Kidney capillary endothelial cell (primary cell): ENCODE data around the gene RPL27A.
A peak's percentile ranks its signal among the peaks of the same experiment; 100 is the strongest.

Source experiments
- DNase-seq: peaks from one replicate; pipeline ENCODE4 v3.0.0-alpha.2; 2018; ENCODE audit warnings: low spot score

RPL27A gene

DNA sequence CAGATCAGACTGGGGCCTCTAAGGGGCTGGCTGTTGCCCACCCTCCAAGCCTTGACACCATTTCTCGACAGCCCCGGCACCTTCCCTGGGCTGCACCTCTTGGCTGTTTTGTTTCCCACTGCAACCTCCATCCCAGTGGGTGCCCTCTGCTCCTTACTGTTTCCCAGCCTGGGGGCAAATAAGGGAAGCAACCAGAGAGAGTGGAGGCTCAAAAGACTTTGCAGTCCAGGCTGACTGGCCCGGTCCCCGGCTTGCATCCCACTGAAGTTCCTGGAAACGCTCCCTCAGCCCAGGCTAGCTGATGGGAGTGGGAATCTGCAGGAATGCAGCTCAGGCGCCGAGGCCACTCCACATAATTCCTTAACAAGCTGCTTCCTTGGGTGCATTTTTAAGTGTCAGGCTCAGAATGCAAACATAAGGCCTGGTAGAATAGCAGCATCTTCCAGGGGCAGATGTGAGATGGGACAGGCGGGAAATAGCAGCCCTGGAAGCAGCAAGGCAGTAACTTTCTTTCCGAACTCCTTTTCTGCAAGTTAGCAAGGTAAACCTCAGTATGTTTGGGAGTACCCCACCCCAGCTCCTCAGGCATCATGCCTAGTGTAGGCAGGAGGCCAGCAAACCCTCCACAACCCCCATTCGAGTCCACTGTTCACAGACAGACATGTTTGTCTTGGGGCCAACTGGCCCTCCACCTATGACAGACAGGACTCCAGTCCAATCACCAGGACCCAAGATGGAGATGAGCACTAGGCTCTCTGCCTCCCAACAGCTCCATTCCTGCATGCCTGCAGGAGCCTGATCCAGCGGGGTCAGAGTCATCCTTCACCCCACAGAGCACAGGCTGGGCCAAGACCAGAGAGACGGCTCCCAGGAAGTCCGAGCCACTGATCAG is 39.3 kb downstream of the RPL27A start:
- DNase-seq = no peak

DNA sequence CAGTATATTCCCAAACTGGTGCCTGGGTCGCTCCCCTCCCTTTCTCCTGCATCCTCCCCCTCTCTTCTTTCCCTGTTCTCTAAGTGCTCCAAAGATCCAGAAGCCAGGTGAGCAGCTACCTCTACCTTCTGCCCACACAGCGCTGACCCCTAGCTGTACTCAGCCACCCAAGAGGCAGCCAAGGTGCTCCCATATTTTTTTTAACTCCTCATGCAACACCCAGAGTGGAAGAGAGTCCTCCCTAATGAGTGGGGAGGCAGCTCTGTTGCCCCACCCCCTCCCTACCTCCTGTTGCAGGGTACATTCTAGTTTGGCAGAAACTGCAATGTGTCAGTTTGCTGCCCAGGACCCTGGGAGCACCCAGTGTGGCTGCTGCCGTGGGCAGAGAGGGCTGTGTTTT is 40.2 kb downstream of the RPL27A start:
- no peak for DNase-seq

DNA sequence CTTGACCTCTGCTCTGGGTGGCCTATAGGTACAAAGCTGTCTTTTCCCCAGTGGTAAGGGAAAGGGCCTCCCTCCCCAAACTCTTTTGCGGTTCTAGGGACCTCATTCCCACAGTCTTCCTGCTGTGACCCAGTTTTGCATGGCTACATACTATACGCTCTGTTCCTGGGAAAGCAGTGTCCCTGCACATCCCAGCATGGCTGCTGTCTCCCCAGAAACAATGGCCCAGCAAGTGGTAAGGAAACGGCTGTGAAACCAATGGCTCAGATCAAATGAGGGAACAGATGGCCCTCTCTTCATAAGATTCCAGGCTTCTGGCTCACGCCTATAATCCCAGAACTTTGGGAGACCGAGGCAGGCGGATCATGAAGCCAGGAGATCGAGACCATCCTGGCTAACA is 41.1 kb downstream of the RPL27A start:
- DNase-seq = no peak

GRCh38 chr11:8724682-8725081 is 42.1 kb downstream of the RPL27A start:
- no peak for DNase-seq

DNA sequence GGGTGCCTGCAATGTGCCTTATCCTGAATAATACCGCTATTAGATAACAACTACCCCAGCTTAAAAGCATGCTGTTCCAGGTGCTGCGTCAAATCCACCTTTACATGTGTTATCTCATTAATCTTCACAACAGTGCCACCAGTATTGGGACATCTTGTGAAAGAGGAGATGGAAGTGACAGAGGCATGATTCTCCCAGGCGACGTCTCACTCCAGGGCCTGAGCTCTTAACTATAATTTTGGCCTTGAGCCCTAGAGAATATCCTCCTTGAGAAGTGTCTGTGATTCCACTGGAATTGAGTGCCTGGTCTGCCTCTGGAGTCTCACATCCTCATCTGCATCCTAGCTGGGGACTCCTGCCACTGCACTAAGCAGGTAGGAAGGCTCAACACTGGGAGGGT is 43.8 kb downstream of the RPL27A start:
- no peak for DNase-seq

DNA sequence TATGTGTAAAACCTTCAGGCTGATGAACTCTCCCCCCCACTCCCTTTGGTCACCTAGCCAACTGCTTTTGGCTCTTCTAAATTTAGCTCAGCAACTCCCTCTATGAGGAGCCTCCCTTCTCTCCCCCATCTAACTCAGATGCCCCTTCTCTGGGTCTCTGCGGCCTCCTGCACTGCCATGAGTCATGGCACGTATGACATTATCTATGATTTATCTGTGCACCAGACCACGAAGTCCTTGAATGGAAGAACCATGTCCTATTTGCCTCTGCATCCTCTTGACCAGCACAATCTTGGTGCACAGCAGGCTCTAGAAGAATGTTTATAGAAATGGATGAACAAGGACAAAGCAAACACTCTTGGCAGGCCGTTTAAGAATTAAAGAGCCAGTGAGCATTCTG is 46.0 kb downstream of the RPL27A start:
- no peak for DNase-seq

GRCh38 chr11:8729067-8729466 is 46.5 kb downstream of the RPL27A start:
- no peak for DNase-seq

GRCh38 chr11:8729837-8730696 is 47.5 kb downstream of the RPL27A start:
- DNase-seq = no peak

DNA sequence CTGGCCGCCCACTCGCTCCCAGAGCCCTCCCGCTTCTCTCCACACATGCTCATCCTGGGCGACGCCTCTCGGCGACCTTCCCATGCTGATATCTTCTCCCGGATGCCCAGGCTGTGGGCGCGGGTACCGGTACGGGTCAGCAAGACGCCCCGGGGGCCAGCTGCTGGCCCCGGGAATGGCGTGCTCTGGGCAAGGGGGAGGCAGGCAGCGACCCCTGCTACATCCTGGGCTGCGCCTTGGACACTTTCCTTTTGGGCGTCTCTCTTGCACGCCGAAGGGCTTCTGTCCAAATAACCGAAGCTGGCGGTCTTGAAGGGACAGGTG is 48.1 kb downstream of the RPL27A start:
- no peak for DNase-seq

DNA sequence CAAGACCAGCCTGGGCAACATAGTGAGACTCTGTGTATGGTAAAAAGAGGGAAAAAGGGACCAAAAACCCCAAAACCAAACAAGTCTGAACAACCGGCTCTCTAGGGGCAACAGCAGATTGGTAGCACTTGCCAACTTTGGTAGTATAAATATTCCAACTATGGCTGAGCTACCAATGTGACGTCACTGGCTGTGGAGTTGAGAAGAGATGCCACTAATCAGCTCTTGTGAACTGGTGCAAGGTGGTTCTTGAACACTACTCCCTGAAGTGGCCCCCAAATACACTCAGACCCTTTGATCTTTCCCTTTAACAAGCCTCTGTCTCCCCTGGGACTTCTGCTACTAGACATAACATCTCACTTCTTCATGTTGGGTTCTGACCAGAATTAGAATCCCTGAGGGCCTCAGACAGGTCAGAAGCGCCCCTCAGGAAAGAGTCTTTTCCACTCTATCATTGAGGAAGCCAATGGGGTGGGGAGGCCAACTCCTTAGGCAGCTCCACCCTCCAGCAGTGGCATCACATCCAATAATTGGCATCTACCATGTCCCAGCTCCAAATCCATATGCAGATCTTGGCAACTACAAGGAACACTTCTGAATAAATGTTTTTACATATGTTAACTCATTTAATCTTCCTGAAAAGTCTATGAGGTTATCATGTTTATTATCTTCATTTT is 49.2 kb downstream of the RPL27A start:
- no peak for DNase-seq

GRCh38 chr11:8732324-8732670 is 49.7 kb downstream of the RPL27A start:
- DNase-seq = no peak

DNA sequence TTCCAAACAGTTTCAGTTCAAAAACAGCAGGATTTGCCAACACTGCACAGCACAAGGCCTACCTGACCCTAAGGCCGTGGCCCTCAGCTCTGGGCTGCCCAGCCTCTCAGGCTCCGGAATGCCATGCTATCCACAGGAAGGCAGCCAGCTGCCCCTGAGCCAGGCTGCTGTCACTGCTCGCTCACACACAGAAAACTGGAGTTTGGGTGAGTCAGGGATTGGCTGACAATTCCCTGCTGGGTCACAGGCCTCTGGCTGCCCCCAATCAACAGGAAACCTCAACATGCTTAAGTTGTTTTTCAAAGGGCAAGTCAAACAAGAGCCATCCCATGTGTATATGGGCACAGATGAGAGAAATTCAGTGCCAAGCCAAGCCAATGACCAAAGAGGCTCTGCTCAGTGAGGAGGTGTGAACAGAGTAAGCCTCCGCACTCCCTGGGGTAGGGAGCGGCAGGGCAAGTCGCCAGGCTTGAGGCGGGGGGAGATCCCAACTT is 50.2 kb downstream of the RPL27A start:
- DNase-seq = peak; percentile 82

- no peak for DNase-seq
Observed at GRCh38 chr11:8733852-8734251, 51.3 kb downstream of the RPL27A start.

- DNase-seq = no peak
Observed at GRCh38 chr11:8735094-8735493, 52.5 kb downstream of the RPL27A start.

- DNase-seq = no peak
Observed at GRCh38 chr11:8739309-8739793, 56.8 kb downstream of the RPL27A start.
